ENCODE measurements around the gene CAPN13.

DNA sequence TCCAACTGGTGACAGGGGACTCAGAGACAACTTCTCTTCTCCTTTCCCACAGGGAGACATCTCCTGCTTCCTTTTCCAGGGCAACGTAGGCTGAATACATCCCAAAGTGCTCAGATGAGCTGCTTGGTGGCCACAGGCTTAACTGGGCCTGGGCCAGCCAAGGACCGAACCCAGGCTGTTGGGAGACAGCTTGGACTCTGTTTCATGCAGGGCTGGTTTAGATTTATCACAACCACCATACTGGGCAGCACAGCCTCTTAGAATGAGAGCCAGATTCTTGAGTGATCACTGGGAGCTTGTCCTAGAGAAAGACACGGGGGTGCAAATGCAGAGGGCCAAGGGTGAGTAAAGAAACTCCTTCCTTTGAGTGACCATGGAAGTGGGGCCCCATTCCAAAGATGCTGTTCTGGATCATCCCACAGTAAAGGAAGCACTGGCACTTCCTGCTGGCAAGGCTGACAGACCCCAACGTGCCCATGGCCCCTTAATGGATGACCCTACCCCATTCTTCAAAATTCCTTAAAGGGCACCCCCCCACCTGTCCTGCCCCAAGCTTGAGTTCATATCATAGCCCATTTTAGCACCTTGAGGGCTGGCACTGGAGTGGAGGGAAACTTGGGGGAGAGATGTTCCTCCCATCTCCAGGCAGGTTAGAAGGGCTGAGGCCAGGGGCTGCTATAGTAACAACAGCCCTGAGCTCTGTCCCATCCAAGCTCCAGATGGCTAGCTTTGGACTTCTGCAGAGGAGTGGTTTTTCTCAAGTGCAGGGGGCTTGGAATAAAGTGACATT is 84.1 kb downstream of the CAPN13 start:
- TF ChIP-seq, protein P1, sequence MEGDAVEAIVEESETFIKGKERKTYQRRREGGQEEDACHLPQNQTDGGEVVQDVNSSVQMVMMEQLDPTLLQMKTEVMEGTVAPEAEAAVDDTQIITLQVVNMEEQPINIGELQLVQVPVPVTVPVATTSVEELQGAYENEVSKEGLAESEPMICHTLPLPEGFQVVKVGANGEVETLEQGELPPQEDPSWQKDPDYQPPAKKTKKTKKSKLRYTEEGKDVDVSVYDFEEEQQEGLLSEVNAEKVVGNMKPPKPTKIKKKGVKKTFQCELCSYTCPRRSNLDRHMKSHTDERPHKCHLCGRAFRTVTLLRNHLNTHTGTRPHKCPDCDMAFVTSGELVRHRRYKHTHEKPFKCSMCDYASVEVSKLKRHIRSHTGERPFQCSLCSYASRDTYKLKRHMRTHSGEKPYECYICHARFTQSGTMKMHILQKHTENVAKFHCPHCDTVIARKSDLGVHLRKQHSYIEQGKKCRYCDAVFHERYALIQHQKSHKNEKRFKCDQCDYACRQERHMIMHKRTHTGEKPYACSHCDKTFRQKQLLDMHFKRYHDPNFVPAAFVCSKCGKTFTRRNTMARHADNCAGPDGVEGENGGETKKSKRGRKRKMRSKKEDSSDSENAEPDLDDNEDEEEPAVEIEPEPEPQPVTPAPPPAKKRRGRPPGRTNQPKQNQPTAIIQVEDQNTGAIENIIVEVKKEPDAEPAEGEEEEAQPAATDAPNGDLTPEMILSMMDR (IDR thresholded peaks at IDR 0.05; ENCODE audit: low read depth, low read length): no peak
- TF ChIP-seq POLR2A (IDR thresholded peaks at IDR 0.05; ENCODE audit: extremely low read depth, insufficient read length) (no peak), MYC (IDR thresholded peaks at IDR 0.05; ENCODE audit: low read depth, low read length) (no peak)
- TF ChIP-seq, protein P2, sequence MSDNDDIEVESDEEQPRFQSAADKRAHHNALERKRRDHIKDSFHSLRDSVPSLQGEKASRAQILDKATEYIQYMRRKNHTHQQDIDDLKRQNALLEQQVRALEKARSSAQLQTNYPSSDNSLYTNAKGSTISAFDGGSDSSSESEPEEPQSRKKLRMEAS (IDR thresholded peaks at IDR 0.05; ENCODE audit: low read depth, low read length): no peak
